Measurements from ENCODE around the gene APLP2.

DNA sequence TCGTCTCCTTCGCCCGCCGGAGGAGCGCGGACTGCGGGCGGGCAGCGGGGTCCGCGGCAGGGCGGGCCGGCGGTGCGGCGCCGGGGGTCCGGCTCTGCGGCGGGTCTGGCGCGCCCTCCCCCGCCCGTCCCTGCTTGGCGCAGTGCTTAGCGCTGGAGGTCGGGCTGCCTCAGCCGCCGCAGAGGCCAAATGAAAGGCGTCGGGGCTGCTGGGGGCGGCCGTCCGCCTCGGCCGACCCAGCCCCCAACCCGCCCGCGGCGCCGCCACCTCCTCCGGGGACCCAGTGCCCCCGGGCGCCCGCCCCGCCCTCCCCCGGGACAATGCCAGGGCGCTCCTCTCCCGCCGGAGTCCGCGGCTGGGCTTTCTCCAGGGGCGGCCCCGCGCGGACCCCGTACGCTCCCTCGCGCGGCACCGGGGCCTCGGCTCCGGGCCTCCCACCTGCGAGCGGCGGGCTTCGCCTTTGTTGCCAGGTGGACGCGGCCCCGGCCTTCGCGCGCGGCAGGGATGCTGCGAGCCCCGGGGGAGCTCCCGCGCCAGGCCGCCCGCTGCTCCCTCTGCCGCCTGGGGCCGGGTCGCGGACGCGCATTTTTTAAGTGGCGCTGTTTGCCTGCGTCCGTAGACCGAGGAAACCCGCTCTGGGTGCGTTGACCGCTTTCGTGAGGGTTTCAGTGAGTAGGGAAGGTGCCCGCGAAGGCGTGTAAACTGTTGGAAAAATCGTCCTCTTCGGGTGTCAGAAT, 583 bp downstream of the APLP2 start:
- TF ChIP-seq, protein P1, sequence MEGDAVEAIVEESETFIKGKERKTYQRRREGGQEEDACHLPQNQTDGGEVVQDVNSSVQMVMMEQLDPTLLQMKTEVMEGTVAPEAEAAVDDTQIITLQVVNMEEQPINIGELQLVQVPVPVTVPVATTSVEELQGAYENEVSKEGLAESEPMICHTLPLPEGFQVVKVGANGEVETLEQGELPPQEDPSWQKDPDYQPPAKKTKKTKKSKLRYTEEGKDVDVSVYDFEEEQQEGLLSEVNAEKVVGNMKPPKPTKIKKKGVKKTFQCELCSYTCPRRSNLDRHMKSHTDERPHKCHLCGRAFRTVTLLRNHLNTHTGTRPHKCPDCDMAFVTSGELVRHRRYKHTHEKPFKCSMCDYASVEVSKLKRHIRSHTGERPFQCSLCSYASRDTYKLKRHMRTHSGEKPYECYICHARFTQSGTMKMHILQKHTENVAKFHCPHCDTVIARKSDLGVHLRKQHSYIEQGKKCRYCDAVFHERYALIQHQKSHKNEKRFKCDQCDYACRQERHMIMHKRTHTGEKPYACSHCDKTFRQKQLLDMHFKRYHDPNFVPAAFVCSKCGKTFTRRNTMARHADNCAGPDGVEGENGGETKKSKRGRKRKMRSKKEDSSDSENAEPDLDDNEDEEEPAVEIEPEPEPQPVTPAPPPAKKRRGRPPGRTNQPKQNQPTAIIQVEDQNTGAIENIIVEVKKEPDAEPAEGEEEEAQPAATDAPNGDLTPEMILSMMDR (IDR thresholded peaks at IDR 0.05), result peak in 1 of 4 experiments; percentile 23
- no peak for TF ChIP-seq POLR2A (IDR thresholded peaks at IDR 0.05)
